SK-N-SH treated with all-trans-retinoic acid at 6 μM for 48 hours (cell line): ENCODE results near the gene TMEM127.

Source experiments
- ARNTL ChIP-seq: fragments of 450-650 bp; formaldehyde crosslinking; IDR thresholded peaks from 2 replicates; pipeline ENCODE4 v1.5.0; 2020; ENCODE audit warnings: low read depth, mild to moderate bottlenecking, moderate library complexity, borderline replicate concordance
- OSR1 ChIP-seq: fragments of 250-450 bp; sonication (Bioruptor Pico); IDR thresholded peaks from 2 replicates; pipeline ENCODE4 v1.8.0; 2022; ENCODE audit warnings: moderate library complexity, mild to moderate bottlenecking, inconsistent platforms
- PPARA ChIP-seq: fragments of 250-450 bp; sonication (Bioruptor Pico); IDR thresholded peaks from 2 replicates; pipeline ENCODE4 v1.5.0; 2020; ENCODE audit warnings: mild to moderate bottlenecking, borderline replicate concordance
- RARB ChIP-seq: fragments of 250-450 bp; sonication (Bioruptor Pico); IDR thresholded peaks from 2 replicates; pipeline ENCODE4 v1.8.0; 2021; ENCODE audit warnings: mild to moderate bottlenecking, moderate library complexity
- TCF4 ChIP-seq: fragments of 250-450 bp; sonication (Bioruptor Pico); IDR thresholded peaks from 2 replicates; pipeline ENCODE4 v1.8.0; 2021; ENCODE audit warnings: mild to moderate bottlenecking, moderate library complexity, borderline replicate concordance
- ZFP3 ChIP-seq: fragments of 250-450 bp; sonication (Bioruptor Pico); IDR thresholded peaks from 2 replicates; pipeline ENCODE4 v1.5.0; 2020; ENCODE audit warnings: mild to moderate bottlenecking, moderate library complexity
- ZFP30 ChIP-seq: fragments of 450-650 bp; formaldehyde crosslinking; IDR thresholded peaks from 2 replicates; pipeline ENCODE4 v1.5.0; 2022; ENCODE audit warnings: mild to moderate bottlenecking, moderate library complexity
- ZNF70 ChIP-seq: fragments of 450-650 bp; formaldehyde crosslinking; IDR thresholded peaks from 2 replicates; pipeline ENCODE4 v1.5.0; 2020; ENCODE audit warnings: mild to moderate bottlenecking, moderate library complexity
- ZNF8 ChIP-seq: fragments of 450-650 bp; formaldehyde crosslinking; IDR thresholded peaks from 2 replicates; pipeline ENCODE4 v1.5.0; 2020; ENCODE audit warnings: mild to moderate bottlenecking, moderate library complexity
- TF ChIP-seq, protein P1 (sequence below): fragments of 250-450 bp; sonication (Bioruptor Pico); IDR thresholded peaks from 2 replicates; pipeline ENCODE4 v1.8.0; 2021; ENCODE audit warnings: low read depth, mild to moderate bottlenecking, moderate library complexity, borderline replicate concordance
- TF ChIP-seq, protein P2 (sequence below): fragments of 250-450 bp; sonication (Bioruptor Pico); IDR thresholded peaks from 2 replicates; pipeline ENCODE4 v1.8.0; 2020; ENCODE audit warnings: mild to moderate bottlenecking, moderate library complexity, borderline replicate concordance

DNA sequence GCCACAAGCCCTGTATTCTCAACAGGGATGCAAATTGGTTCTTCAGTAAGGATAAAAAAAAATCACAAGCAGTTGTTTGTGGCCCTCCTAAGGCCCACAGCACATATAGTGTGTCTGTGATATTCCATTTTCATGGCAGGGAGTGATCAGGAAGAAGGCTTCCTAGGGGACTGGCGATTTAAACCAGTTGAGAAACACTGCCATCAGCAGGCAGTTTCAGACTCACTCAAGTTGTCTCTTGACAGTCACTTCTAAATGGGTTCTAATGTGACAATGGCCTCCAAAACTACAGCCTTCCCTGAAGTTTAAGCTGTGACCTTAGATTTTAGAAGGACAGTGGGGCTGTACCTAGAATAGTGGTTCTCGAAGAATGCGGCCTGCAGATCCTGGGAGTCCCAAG is 6.2 kb upstream of the TMEM127 start:
- TF ChIP-seq RARB (CRISPR knock-in tag) (no peak), TCF4 (CRISPR knock-in tag) (no peak), ARNTL (no peak), ZFP30 (no peak), ZFP3 (CRISPR knock-in tag) (no peak), PPARA (CRISPR knock-in tag) (no peak), ZNF8 (CRISPR knock-in tag) (no peak), ZNF70 (CRISPR knock-in tag) (no peak), OSR1 (no peak)
- TF ChIP-seq, protein P1, sequence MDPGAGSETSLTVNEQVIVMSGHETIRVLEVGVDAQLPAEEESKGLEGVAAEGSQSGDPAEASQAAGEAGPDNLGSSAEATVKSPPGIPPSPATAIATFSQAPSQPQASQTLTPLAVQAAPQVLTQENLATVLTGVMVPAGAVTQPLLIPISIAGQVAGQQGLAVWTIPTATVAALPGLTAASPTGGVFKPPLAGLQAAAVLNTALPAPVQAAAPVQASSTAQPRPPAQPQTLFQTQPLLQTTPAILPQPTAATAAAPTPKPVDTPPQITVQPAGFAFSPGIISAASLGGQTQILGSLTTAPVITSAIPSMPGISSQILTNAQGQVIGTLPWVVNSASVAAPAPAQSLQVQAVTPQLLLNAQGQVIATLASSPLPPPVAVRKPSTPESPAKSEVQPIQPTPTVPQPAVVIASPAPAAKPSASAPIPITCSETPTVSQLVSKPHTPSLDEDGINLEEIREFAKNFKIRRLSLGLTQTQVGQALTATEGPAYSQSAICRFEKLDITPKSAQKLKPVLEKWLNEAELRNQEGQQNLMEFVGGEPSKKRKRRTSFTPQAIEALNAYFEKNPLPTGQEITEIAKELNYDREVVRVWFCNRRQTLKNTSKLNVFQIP (CRISPR knock-in tag) = no peak
- TF ChIP-seq, protein P2, sequence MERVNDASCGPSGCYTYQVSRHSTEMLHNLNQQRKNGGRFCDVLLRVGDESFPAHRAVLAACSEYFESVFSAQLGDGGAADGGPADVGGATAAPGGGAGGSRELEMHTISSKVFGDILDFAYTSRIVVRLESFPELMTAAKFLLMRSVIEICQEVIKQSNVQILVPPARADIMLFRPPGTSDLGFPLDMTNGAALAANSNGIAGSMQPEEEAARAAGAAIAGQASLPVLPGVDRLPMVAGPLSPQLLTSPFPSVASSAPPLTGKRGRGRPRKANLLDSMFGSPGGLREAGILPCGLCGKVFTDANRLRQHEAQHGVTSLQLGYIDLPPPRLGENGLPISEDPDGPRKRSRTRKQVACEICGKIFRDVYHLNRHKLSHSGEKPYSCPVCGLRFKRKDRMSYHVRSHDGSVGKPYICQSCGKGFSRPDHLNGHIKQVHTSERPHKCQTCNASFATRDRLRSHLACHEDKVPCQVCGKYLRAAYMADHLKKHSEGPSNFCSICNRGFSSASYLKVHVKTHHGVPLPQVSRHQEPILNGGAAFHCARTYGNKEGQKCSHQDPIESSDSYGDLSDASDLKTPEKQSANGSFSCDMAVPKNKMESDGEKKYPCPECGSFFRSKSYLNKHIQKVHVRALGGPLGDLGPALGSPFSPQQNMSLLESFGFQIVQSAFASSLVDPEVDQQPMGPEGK (CRISPR knock-in tag) = no peak
